Glutamatergic neuron (in vitro differentiated cells): ENCODE measurements around the gene NOVA2. TPM values are rescaled to one million over a fixed set of nuclear protein-coding genes. Genes with fewer than 3 reads are reported as not detected.

Experiments used
- DNase-seq: peaks from one replicate; pipeline ENCODE4 v3.0.0; 2022
- H3K27ac Mint-ChIP-seq: one replicate; pipeline ENCODE4 v1.8.0; 2020; ENCODE audit warnings: mild to moderate bottlenecking, mixed read lengths, inconsistent platforms; ENCODE audit not compliant: unreplicated experiment
- H3K27me3 Mint-ChIP-seq: one replicate; pipeline ENCODE4 v1.8.0; 2020; ENCODE audit warnings: mild to moderate bottlenecking, moderate library complexity, mixed read lengths, inconsistent platforms; ENCODE audit not compliant: unreplicated experiment
- H3K36me3 Mint-ChIP-seq: one replicate; pipeline ENCODE4 v1.8.0; 2020; ENCODE audit warnings: mild to moderate bottlenecking, mixed read lengths, inconsistent platforms; ENCODE audit not compliant: unreplicated experiment
- H3K4me1 Mint-ChIP-seq: one replicate; pipeline ENCODE4 v1.8.0; 2020; ENCODE audit warnings: mild to moderate bottlenecking, low read depth, mixed read lengths, inconsistent platforms; ENCODE audit not compliant: unreplicated experiment
- H3K4me3 Mint-ChIP-seq: one replicate; pipeline ENCODE4 v1.8.0; 2020; ENCODE audit warnings: mild to moderate bottlenecking, mixed read lengths, inconsistent platforms; ENCODE audit not compliant: unreplicated experiment
- H3K9me3 Mint-ChIP-seq: one replicate; pipeline ENCODE4 v1.8.0; 2020; ENCODE audit warnings: mild to moderate bottlenecking, moderate library complexity, mixed read lengths, inconsistent platforms; ENCODE audit not compliant: unreplicated experiment
- total RNA-seq: library from RNA; stranded (reverse); fragmentation: NEBNext Ultra II Directional; extraction: Animal tissue kit (Norgen Biotek cat#: 25700); gene quantifications from one replicate; pipeline ENCODE4 v1.2.1, GENCODE V29; 2021; ENCODE audit not compliant: unreplicated experiment
- TF ChIP-seq, protein P1 (sequence below): fragments of 200-600 bp; sonication (generic); IDR thresholded peaks from one replicate; pipeline ENCODE4 v1.5.0; 2021; ENCODE audit not compliant: partially characterized antibody, unreplicated experiment

Gene NOVA2
- total RNA-seq, 1 donor from 2014 or later: 163 TPM

GRCh38 chr19:45911291-45911690 lies 62.4 kb downstream of the NOVA2 start:
- TF ChIP-seq, protein P1, sequence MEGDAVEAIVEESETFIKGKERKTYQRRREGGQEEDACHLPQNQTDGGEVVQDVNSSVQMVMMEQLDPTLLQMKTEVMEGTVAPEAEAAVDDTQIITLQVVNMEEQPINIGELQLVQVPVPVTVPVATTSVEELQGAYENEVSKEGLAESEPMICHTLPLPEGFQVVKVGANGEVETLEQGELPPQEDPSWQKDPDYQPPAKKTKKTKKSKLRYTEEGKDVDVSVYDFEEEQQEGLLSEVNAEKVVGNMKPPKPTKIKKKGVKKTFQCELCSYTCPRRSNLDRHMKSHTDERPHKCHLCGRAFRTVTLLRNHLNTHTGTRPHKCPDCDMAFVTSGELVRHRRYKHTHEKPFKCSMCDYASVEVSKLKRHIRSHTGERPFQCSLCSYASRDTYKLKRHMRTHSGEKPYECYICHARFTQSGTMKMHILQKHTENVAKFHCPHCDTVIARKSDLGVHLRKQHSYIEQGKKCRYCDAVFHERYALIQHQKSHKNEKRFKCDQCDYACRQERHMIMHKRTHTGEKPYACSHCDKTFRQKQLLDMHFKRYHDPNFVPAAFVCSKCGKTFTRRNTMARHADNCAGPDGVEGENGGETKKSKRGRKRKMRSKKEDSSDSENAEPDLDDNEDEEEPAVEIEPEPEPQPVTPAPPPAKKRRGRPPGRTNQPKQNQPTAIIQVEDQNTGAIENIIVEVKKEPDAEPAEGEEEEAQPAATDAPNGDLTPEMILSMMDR: no peak

GRCh38 chr19:45908956-45909355 lies 64.7 kb downstream of the NOVA2 start:
- TF ChIP-seq, protein P1: no peak
- DNase-seq: no peak
- Mint-ChIP-seq H3K36me3 (no peaks in the 10 kb centered on the region), H3K9me3 (peaks cover 5% of the 10 kb centered on the region), H3K27ac (no peak overlapping the region), H3K27me3 (peaks cover 7% of the 10 kb centered on the region), H3K4me3 (no peak overlapping the region), H3K4me1 (no peaks in the 10 kb centered on the region)

More at GRCh38 chr19:45911291-45911690, 62.4 kb downstream of the NOVA2 start:
- Mint-ChIP-seq H3K9me3 (peaks cover 5% of the 10 kb centered on the region), H3K4me3 (no peak overlapping the region), H3K27me3 (peaks cover 5% of the 10 kb centered on the region), H3K36me3 (no peaks in the 10 kb centered on the region), H3K4me1 (no peaks in the 10 kb centered on the region), H3K27ac (no peak overlapping the region)
- DNase-seq: no peak

DNA sequence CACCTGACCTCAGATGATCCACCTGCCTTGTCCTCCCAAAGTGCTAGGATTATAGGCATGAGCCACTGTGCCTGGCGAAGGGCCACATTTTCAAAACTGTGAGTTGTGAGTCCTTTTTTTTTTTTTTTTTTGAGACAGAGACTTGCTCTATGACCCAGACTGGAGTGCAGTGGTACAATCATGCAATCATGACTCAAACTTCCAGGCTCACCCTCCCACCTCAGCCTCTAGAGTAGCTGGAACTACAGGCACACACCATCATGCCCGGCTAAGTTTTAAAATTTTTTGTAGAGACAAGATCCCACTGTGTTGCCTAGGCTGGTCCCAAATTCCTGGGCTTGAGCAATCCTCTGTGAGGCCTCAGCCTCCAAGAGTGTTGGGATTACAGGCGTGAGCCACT lies 67.4 kb downstream of the NOVA2 start:
- H3K27me3 Mint-ChIP-seq: peaks cover 13% of the 10 kb centered on the region
- no peak overlapping the region for H3K4me3 Mint-ChIP-seq
- H3K27ac Mint-ChIP-seq: no peak overlapping the region
- peaks cover 8% of the 10 kb centered on the region for H3K9me3 Mint-ChIP-seq
- H3K36me3 Mint-ChIP-seq: no peaks in the 10 kb centered on the region
- DNase-seq: no peak
- TF ChIP-seq, protein P1: no peak
- no peaks in the 10 kb centered on the region for H3K4me1 Mint-ChIP-seq

DNA sequence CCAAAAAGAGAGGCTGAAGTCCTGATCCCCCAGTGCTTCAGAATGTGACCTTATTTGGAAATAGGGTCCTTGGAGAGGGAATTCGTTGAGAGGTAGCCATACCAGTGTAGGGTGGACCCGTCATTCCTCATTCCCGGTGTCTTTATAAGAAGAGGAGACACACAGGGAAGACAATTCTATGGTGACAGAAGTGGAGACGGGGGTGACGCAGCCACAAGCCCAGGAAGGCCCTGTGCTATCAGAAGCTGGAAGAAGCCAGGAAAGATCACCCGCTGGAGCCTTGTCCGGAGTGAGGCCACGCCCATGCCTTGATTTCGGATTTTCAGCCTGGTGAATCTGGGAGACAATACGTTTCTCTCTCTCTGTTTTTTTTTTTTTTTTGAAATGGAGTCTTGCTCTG lies 68.7 kb downstream of the NOVA2 start:
- H3K27ac Mint-ChIP-seq: no peak overlapping the region
- peaks cover 8% of the 10 kb centered on the region for H3K36me3 Mint-ChIP-seq
- H3K4me3 Mint-ChIP-seq: no peak overlapping the region
- no peak for DNase-seq
- peaks cover 11% of the 10 kb centered on the region for H3K9me3 Mint-ChIP-seq
- H3K4me1 Mint-ChIP-seq: peaks cover 1% of the 10 kb centered on the region
- peaks cover 13% of the 10 kb centered on the region for H3K27me3 Mint-ChIP-seq
- TF ChIP-seq, protein P1: no peak

- peaks cover 13% of the 10 kb centered on the region for H3K27me3 Mint-ChIP-seq
- TF ChIP-seq, protein P1: no peak
- peak; percentile 99 for DNase-seq
- H3K27ac Mint-ChIP-seq: peak overlapping the region; percentile 72
- peak overlapping the region; percentile 82 for H3K4me3 Mint-ChIP-seq
- H3K4me1 Mint-ChIP-seq: peaks cover 1% of the 10 kb centered on the region
- H3K9me3 Mint-ChIP-seq: peaks cover 13% of the 10 kb centered on the region
- peaks cover 10% of the 10 kb centered on the region for H3K36me3 Mint-ChIP-seq
Observed at GRCh38 chr19:45902651-45903625, 70.7 kb downstream of the NOVA2 start.
